Heart right ventricle (tissue), 16 donors: Measurements from ENCODE around the gene MYH9. TPM values are rescaled to one million over a fixed set of nuclear protein-coding genes. Genes with fewer than 3 reads are reported as not detected.

Experiments
- ATAC-seq, 8 donors: fragments of 200-7000 bp; cut with Tn5 transposase; one replicate each; pipeline ENCODE4 v1.9.1; 2020; ENCODE audit warnings: mild to moderate bottlenecking in 8 of 8, moderate library complexity in 8 of 8, moderate number of reproducible peaks in 1 of 8
- DNase-seq, 2 donors: peaks; one replicate each; pipeline ENCODE4 v3.0.0-alpha.2; 2020
- H3K27ac ChIP-seq, 10 donors: fragments of 200-600 bp; sonication (generic) in 2 of 10; one replicate each; pipeline versions ENCODE4 v1.5.0 to v1.8.0; 2020 to 2022; ENCODE audit warnings: mild to moderate bottlenecking in 3 of 10
- H3K27me3 ChIP-seq, 7 donors: fragments of 200-600 bp; one replicate each; pipeline ENCODE4 v1.8.0; 2021 to 2022; ENCODE audit warnings: mild to moderate bottlenecking in 2 of 7
- H3K36me3 ChIP-seq, 9 donors: fragments of 200-600 bp; sonication (generic) in 1 of 9; one replicate each; pipeline versions ENCODE4 v1.5.0 to v1.8.0; 2020 to 2022; ENCODE audit warnings: mild to moderate bottlenecking in 2 of 9
- H3K4me1 ChIP-seq, 9 donors: fragments of 200-600 bp; sonication (generic) in 1 of 9; one replicate each; pipeline versions ENCODE4 v1.5.0 to v1.8.0; 2020 to 2022; ENCODE audit warnings: mild to moderate bottlenecking in 4 of 9
- H3K4me3 ChIP-seq, 10 donors: fragments of 200-600 bp; sonication (generic) in 2 of 10; one replicate each; pipeline versions ENCODE4 v1.5.0 to v1.8.0; 2020 to 2022; ENCODE audit warnings: mild to moderate bottlenecking in 7 of 10, moderate library complexity in 2 of 10
- H3K9me3 ChIP-seq, 11 donors: fragments of 200-600 bp in 10 of 11; sonication (generic) in 2 of 11; one replicate each; pipeline versions ENCODE4 v1.5.0 to v1.8.0; 2013 to 2022; ENCODE audit warnings: mild to moderate bottlenecking in 2 of 11, control low read depth in 1 of 11, moderate library complexity in 1 of 11
- WGBS, 2 donors: extraction: QIAGEN DNeasy Blood & Tissue Kit; methylation state at CpG; one replicate each; pipeline ENCODE4 v1.1.7; 2013; ENCODE audit warnings: inconsistent platforms in 1 of 2; 5-methylcytosine and 5-hydroxymethylcytosine counted together
- intact Hi-C, 10 donors: fragments of 100-400 bp; cut with DNase I; formaldehyde crosslinking; loops; one replicate each; pipeline versions ENCODE4 v1.11.1 to v1.14.2; 2022
- polyA plus RNA-seq, 2 donors: library from polyadenylated mRNA; stranded (reverse); fragments of 200-250 nt; gene quantifications; one replicate each; pipeline ENCODE4 v1.2.3, GENCODE V29; 2013
- total RNA-seq, 10 donors: library from RNA; stranded (reverse); fragmentation: NEBNext Ultra II Directional in 3 of 10; extraction: Animal tissue kit (Norgen Biotek cat#: 25700) in 3 of 10; gene quantifications; one replicate each; pipeline versions ENCODE4 v1.2.1 to v1.2.4, GENCODE V29; 2021 to 2023
- TF ChIP-seq, protein P1 (sequence below), 9 donors: fragments of 200-600 bp; sonication (generic) in 2 of 9; IDR thresholded peaks; one replicate each; pipeline versions ENCODE4 v1.5.0 to v1.8.0; 2021 to 2022; ENCODE audit warnings: antibody characterized with exemption in 9 of 9, mild to moderate bottlenecking in 5 of 9, moderate library complexity in 1 of 9
- donor health status: Arrhythmogenic right ventricular cardiomyopathy.
- donor health status: ischemic (EF 13 %, LVEDD 7.1; RV severe dilation, severe dysfunction).
- donor health status: healthy with polysubstance abuse.
- donor health status: DM: no; HTN: yes; CAD: no.
- donor health status: DM: no; HTN: no; CAD: no.
- donor health status: ischemic (EF 25% LVEDD 6.9; RV normal size, moderate dysfunction).
- donor health status: ischemic (EF 25% LVEDD 5.7; RV mildly dilated, moderate dysfunction).
- donor health status: healthy.
- donor health status: DM: yes; HTN: yes; CAD: no.
- donor health status: Ischemic cardiomyopathy.
- donor health status: ischemic (EF 35%, LVEDD 5.7; RV mildly dilated, moderate dysfunction).
- donor health status: nonischemic (EF 11% LVEDD 7.7; RV severe dilation, severe dysfunction).
- donor health status: DM: yes; HTN: yes; CAD: no.
- donor health status: PGD.
- donor health status: ischemic (EF 29% LVEDD 5.4; RV normal size, mild dysfunction).
- donor health status: nonischemic (EF 23%, LVEDD 6.1; RV moderate dilation, normal function).

MYH9 gene
- total and polyA plus RNA-seq, 12 donors: 132 to 345 (median 189) TPM

- 85 to 90% methylated on average over 3 of the region's 3 CpGs for WGBS, 2 donors
- DNase-seq (no peak), ATAC-seq (no peak)
- Histone ChIP-seq H3K9me3 (peaks cover 0 to 9% (median 0%) of the 10 kb centered on the region in 11 donors), H3K4me1 (peaks cover 9 to 27% (median 23%) of the 10 kb centered on the region in 9 donors), H3K27me3 (no peaks in the 10 kb centered on the region), H3K27ac (no peak overlapping the region), H3K36me3 (no peaks in the 10 kb centered on the region), H3K4me3 (no peak overlapping the region)
- intact Hi-C loops: no loop called here
- TF ChIP-seq, protein P1, sequence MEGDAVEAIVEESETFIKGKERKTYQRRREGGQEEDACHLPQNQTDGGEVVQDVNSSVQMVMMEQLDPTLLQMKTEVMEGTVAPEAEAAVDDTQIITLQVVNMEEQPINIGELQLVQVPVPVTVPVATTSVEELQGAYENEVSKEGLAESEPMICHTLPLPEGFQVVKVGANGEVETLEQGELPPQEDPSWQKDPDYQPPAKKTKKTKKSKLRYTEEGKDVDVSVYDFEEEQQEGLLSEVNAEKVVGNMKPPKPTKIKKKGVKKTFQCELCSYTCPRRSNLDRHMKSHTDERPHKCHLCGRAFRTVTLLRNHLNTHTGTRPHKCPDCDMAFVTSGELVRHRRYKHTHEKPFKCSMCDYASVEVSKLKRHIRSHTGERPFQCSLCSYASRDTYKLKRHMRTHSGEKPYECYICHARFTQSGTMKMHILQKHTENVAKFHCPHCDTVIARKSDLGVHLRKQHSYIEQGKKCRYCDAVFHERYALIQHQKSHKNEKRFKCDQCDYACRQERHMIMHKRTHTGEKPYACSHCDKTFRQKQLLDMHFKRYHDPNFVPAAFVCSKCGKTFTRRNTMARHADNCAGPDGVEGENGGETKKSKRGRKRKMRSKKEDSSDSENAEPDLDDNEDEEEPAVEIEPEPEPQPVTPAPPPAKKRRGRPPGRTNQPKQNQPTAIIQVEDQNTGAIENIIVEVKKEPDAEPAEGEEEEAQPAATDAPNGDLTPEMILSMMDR (IDR thresholded peaks at IDR 0.05): no peak
These were observed 141.0 kb downstream of the MYH9 start for GRCh38 chr22:36246718-36247117.

DNA sequence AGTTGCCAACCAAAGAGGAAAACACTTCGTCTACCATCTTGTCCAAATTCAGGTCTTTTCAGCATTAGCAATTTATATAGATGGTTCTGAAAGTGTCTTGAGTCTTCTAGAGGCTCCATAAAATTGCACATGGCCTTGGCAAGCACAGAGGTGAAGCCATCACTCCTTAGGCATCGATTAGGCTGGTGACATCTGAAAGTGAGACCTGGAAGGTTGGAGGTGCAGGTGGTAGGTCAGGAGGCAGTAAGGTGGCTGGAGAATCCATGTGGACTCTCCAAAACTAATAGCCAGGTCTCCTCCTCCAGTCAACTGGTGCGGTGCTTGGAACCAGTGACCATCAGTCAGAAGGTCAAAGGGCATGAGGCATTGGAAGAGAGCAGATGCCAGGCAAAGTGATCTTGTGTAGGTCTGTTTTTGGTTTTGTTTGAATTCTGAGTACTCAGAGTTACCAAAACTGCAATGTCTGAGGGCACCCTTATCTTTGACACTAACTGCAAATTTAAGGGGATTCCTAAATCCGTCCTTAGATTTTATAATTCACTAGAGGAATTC is 141.9 kb downstream of the MYH9 start:
- TF ChIP-seq, protein P1 (IDR thresholded peaks at IDR 0.05): no peak
- intact Hi-C loops: no loop called here
- peak overlapping the region in 7 of 10 donors; percentile 54 to 83 (median 76) for H3K27ac ChIP-seq
- DNase-seq: no peak
- WGBS, 2 donors: 70 to 95% methylated on average over 4 of the region's 4 CpGs
- H3K4me1 ChIP-seq: peaks cover 9 to 27% (median 23%) of the 10 kb centered on the region in 9 donors
- no peak for ATAC-seq
- H3K36me3 ChIP-seq: no peaks in the 10 kb centered on the region
- H3K4me3 ChIP-seq: no peak overlapping the region
- H3K9me3 ChIP-seq: peaks cover 0 to 9% (median 0%) of the 10 kb centered on the region in 11 donors
- H3K27me3 ChIP-seq: no peaks in the 10 kb centered on the region

GRCh38 chr22:36244522-36245391 is 143.0 kb downstream of the MYH9 start:
- no peak overlapping the region for H3K4me3 ChIP-seq
- H3K27me3 ChIP-seq: no peaks in the 10 kb centered on the region
- H3K36me3 ChIP-seq: no peaks in the 10 kb centered on the region
- ATAC-seq (peak; percentile 60 to 89 (median 70)), DNase-seq (no peak)
- intact Hi-C loops: loop anchor here in 2 of 10 donors (5.0 kb wide), 2 partner anchors 33 to 38 kb away; no protein-coding TSS in a partner anchor
- H3K27ac ChIP-seq: peak overlapping the region; percentile 39 to 83 (median 74)
- peaks cover 0 to 9% (median 0%) of the 10 kb centered on the region in 11 donors for H3K9me3 ChIP-seq
- peaks cover 9 to 30% (median 25%) of the 10 kb centered on the region in 9 donors for H3K4me1 ChIP-seq
- TF ChIP-seq, protein P1 (IDR thresholded peaks at IDR 0.05): no peak
- WGBS, 2 donors: 60 to 72% methylated on average over 5 of the region's 5 CpGs

GRCh38 chr22:36243986-36244385 is 143.8 kb downstream of the MYH9 start:
- intact Hi-C loops: loop anchor here in 2 of 10 donors (5.0 kb wide), 2 partner anchors 33 to 38 kb away; no protein-coding TSS in a partner anchor
- no peak for DNase-seq
- TF ChIP-seq, protein P1 (IDR thresholded peaks at IDR 0.05): no peak
- peaks cover 9 to 32% (median 27%) of the 10 kb centered on the region in 9 donors for H3K4me1 ChIP-seq
- no peaks in the 10 kb centered on the region for H3K27me3 ChIP-seq
- H3K9me3 ChIP-seq: peaks cover 0 to 9% (median 0%) of the 10 kb centered on the region in 11 donors
- H3K27ac ChIP-seq: peak overlapping the region; percentile 17 to 83 (median 74)
- no peaks in the 10 kb centered on the region for H3K36me3 ChIP-seq
- H3K4me3 ChIP-seq: no peak overlapping the region
- peak in 4 of 8 donors; percentile 8 to 35 (median 26) for ATAC-seq
- 63 to 64% methylated on average over 5 of the region's 5 CpGs for WGBS, 2 donors
